Activated CD4-positive, CD25-positive, alpha-beta regulatory T cell (primary cell): ENCODE measurements around the gene MAML3.

Experiments
- DNase-seq, 4 experiments: peaks; one replicate each; lab custom pipeline; 2025; lab: John Stamatoyannopoulos, UW

Gene MAML3

GRCh38 chr4:139899346-139899745 is 254.6 kb downstream of the MAML3 start:
- DNase-seq, result no peak

- no peak for DNase-seq
Measured at GRCh38 chr4:139898293-139898692, 255.7 kb downstream of the MAML3 start.

GRCh38 chr4:139896091-139896604 is 257.8 kb downstream of the MAML3 start:
- DNase-seq, result no peak

- DNase-seq, result no peak
Measured at GRCh38 chr4:139893801-139894200, 260.2 kb downstream of the MAML3 start.

- no peak for DNase-seq
Measured at GRCh38 chr4:139892973-139893736, 260.8 kb downstream of the MAML3 start.

GRCh38 chr4:139890816-139891215 is 263.2 kb downstream of the MAML3 start:
- no peak for DNase-seq

- DNase-seq, result no peak
Measured at GRCh38 chr4:139889901-139890300, 264.1 kb downstream of the MAML3 start.

GRCh38 chr4:139889264-139889663 is 264.7 kb downstream of the MAML3 start:
- DNase-seq, result no peak

- no peak for DNase-seq
Measured at GRCh38 chr4:139887962-139888735, 265.8 kb downstream of the MAML3 start.

GRCh38 chr4:139887376-139887802 is 266.6 kb downstream of the MAML3 start:
- DNase-seq, result no peak

- no peak for DNase-seq
Measured at GRCh38 chr4:139886798-139887197, 267.2 kb downstream of the MAML3 start.

GRCh38 chr4:139884438-139884837 is 269.5 kb downstream of the MAML3 start:
- no peak for DNase-seq

- no peak for DNase-seq
Measured at GRCh38 chr4:139880841-139881240, 273.1 kb downstream of the MAML3 start.

- no peak for DNase-seq
Measured at GRCh38 chr4:139878050-139878449, 275.9 kb downstream of the MAML3 start.

GRCh38 chr4:139876337-139876941 is 277.5 kb downstream of the MAML3 start:
- no peak for DNase-seq

- DNase-seq, result no peak
Measured at GRCh38 chr4:139875411-139875825, 278.6 kb downstream of the MAML3 start.

- no peak for DNase-seq
Measured at GRCh38 chr4:139873111-139873860, 280.7 kb downstream of the MAML3 start.

- DNase-seq, result no peak
Measured at GRCh38 chr4:139872274-139872673, 281.7 kb downstream of the MAML3 start.

GRCh38 chr4:139869810-139870209 is 284.2 kb downstream of the MAML3 start:
- no peak for DNase-seq

GRCh38 chr4:139866276-139866962 is 287.6 kb downstream of the MAML3 start:
- no peak for DNase-seq

GRCh38 chr4:139865537-139865936 is 288.4 kb downstream of the MAML3 start:
- no peak for DNase-seq
